HEK293 (cell line): ENCODE results near the gene PLCL1.

Source experiments
- CTCF ChIA-PET: fragments of 350-600 bp; formaldehyde crosslinking; extraction: SDS; loops from one replicate; lab custom pipeline; 2021; ENCODE audit warnings: antibody characterized with exemption; lab: Yijun Ruan, JAX
- POLR2A ChIA-PET: fragments of 300-600 bp; formaldehyde crosslinking; extraction: SDS; loops from one replicate; lab custom pipeline; 2020; ENCODE audit warnings: antibody characterized with exemption, inconsistent platforms; lab: Yijun Ruan, JAX
- H3K27ac ChIP-seq: fragments of 200-500 bp; sonication (Bioruptor generic); 2 replicates; pipeline ENCODE4 v1.5.1; 2014; ENCODE audit warnings: low read depth, low read length, control low read depth, inconsistent platforms; ENCODE audit errors: extremely low read depth
- H3K36me3 ChIP-seq, 2 experiments: fragments of 200-500 bp in 1 of 2; sonication (Bioruptor generic) in 1 of 2; 1 replicate in 1 of 2; 2 replicates in 1 of 2; pipeline ENCODE4 v1.5.1; 2014 to 2017; ENCODE audit warnings: inconsistent platforms in 2 of 2, low read length in 2 of 2; ENCODE audit not compliant: control insufficient read depth in 2 of 2, insufficient read depth in 1 of 2
- H3K4me1 ChIP-seq: fragments of 200-500 bp; sonication (Bioruptor generic); 2 replicates; pipeline ENCODE4 v1.5.1; 2014; ENCODE audit warnings: mild to moderate bottlenecking, low read length, inconsistent platforms; ENCODE audit not compliant: control insufficient read depth, insufficient read depth
- H3K4me3 ChIP-seq: 2 replicates; pipeline ENCODE4 v1.5.1; 2011; ENCODE audit warnings: low read depth, mild to moderate bottlenecking, control low read depth, low read length, moderate library complexity
- H3K9me3 ChIP-seq: fragments of 200-500 bp; sonication (Bioruptor generic); 2 replicates; pipeline ENCODE4 v1.5.1; 2014; ENCODE audit warnings: low read depth, low read length, inconsistent platforms; ENCODE audit not compliant: control insufficient read depth, insufficient read depth
- BCL11B ChIP-seq: fragments of 450-650 bp; formaldehyde crosslinking; IDR thresholded peaks from 2 replicates; pipeline ENCODE4 v1.5.1; 2016; ENCODE audit warnings: low read depth, missing biosample characterization, missing genetic modification characterization
- BCL6B ChIP-seq: fragments of 450-650 bp; formaldehyde crosslinking; IDR thresholded peaks from 2 replicates; pipeline ENCODE4 v1.5.1; 2017; ENCODE audit warnings: missing biosample characterization, missing genetic modification characterization
- HOXC10 ChIP-seq: sonication (generic); formaldehyde crosslinking; IDR thresholded peaks from 2 replicates; pipeline ENCODE4 v1.8.1; 2023; ENCODE audit warnings: mild to moderate bottlenecking, missing genetic modification reagents
- HOXD13 ChIP-seq: sonication (generic); formaldehyde crosslinking; IDR thresholded peaks from 2 replicates; pipeline ENCODE4 v1.8.0; 2022; ENCODE audit warnings: missing genetic modification reagents, borderline replicate concordance
- OVOL3 ChIP-seq: fragments of 450-650 bp; formaldehyde crosslinking; IDR thresholded peaks from 2 replicates; pipeline ENCODE4 v1.5.1; 2016; ENCODE audit warnings: missing biosample characterization, missing genetic modification characterization
- REST ChIP-seq: fragments of 450-650 bp; formaldehyde crosslinking; IDR thresholded peaks from 2 replicates; pipeline ENCODE4 v1.5.1; 2016; ENCODE audit warnings: missing biosample characterization, missing genetic modification characterization
- SALL2 ChIP-seq: fragments of 450-650 bp; formaldehyde crosslinking; IDR thresholded peaks from 2 replicates; pipeline ENCODE4 v1.5.0; 2017; ENCODE audit warnings: missing biosample characterization, mild to moderate bottlenecking, missing genetic modification characterization, borderline replicate concordance
- SP2 ChIP-seq: fragments of 450-650 bp; formaldehyde crosslinking; IDR thresholded peaks from 2 replicates; pipeline ENCODE4 v1.5.1; 2016; ENCODE audit warnings: missing biosample characterization, missing genetic modification characterization
- TCF7L2 ChIP-seq: IDR thresholded peaks from 2 replicates; pipeline ENCODE4 v1.6.1; 2011; ENCODE audit warnings: low read depth, mild to moderate bottlenecking, inconsistent platforms, low read length, moderate library complexity, borderline replicate concordance
- YY2 ChIP-seq: fragments of 450-650 bp; formaldehyde crosslinking; IDR thresholded peaks from 2 replicates; pipeline ENCODE4 v1.5.1; 2016; ENCODE audit warnings: missing biosample characterization, missing genetic modification characterization
- ZBTB1 ChIP-seq: fragments of 450-650 bp; formaldehyde crosslinking; IDR thresholded peaks from 2 replicates; pipeline ENCODE4 v1.5.1; 2016; ENCODE audit warnings: missing biosample characterization, missing genetic modification characterization
- ZBTB17 ChIP-seq: fragments of 450-650 bp; formaldehyde crosslinking; IDR thresholded peaks from 2 replicates; pipeline ENCODE4 v1.5.1; 2016; ENCODE audit warnings: missing biosample characterization, missing genetic modification characterization
- ZBTB7A ChIP-seq: fragments of 450-650 bp; formaldehyde crosslinking; IDR thresholded peaks from 2 replicates; pipeline ENCODE4 v1.5.1; 2016; ENCODE audit warnings: low read depth, missing biosample characterization, missing genetic modification characterization
- ZNF133 ChIP-seq: fragments of 450-650 bp; formaldehyde crosslinking; IDR thresholded peaks from 2 replicates; pipeline ENCODE4 v1.5.1; 2016; ENCODE audit warnings: missing biosample characterization, missing genetic modification characterization
- ZNF211 ChIP-seq: fragments of 450-650 bp; formaldehyde crosslinking; IDR thresholded peaks from 2 replicates; pipeline ENCODE4 v1.5.1; 2016; ENCODE audit warnings: low read depth, missing biosample characterization, missing genetic modification characterization
- ZNF239 ChIP-seq: fragments of 450-650 bp; formaldehyde crosslinking; IDR thresholded peaks from 2 replicates; pipeline ENCODE4 v1.5.1; 2016; ENCODE audit warnings: missing biosample characterization, missing genetic modification characterization
- ZNF248 ChIP-seq: fragments of 450-650 bp; formaldehyde crosslinking; IDR thresholded peaks from 2 replicates; pipeline ENCODE4 v1.5.1; 2017; ENCODE audit warnings: missing biosample characterization, missing genetic modification characterization
- ZNF266 ChIP-seq: fragments of 450-650 bp; formaldehyde crosslinking; IDR thresholded peaks from 2 replicates; pipeline ENCODE4 v1.5.1; 2016; ENCODE audit warnings: missing biosample characterization, missing genetic modification characterization, low read depth
- ZNF302 ChIP-seq: fragments of 450-650 bp; formaldehyde crosslinking; IDR thresholded peaks from 2 replicates; pipeline ENCODE4 v1.5.1; 2016; ENCODE audit warnings: missing biosample characterization, missing genetic modification characterization, low read depth
- ZNF362 ChIP-seq: fragments of 450-650 bp; formaldehyde crosslinking; IDR thresholded peaks from 2 replicates; pipeline ENCODE4 v1.5.1; 2016; ENCODE audit warnings: missing biosample characterization, missing genetic modification characterization
- ZNF404 ChIP-seq: fragments of 450-650 bp; formaldehyde crosslinking; IDR thresholded peaks from 2 replicates; pipeline ENCODE4 v1.5.1; 2017; ENCODE audit warnings: missing biosample characterization, missing genetic modification characterization
- ZNF501 ChIP-seq: fragments of 450-650 bp; formaldehyde crosslinking; IDR thresholded peaks from 2 replicates; pipeline ENCODE4 v1.5.1; 2016; ENCODE audit warnings: missing biosample characterization, missing genetic modification characterization
- ZNF623 ChIP-seq: fragments of 450-650 bp; formaldehyde crosslinking; IDR thresholded peaks from 2 replicates; pipeline ENCODE4 v1.5.1; 2016; ENCODE audit warnings: missing biosample characterization, missing genetic modification characterization
- ZNF658 ChIP-seq: fragments of 450-650 bp; formaldehyde crosslinking; IDR thresholded peaks from 2 replicates; pipeline ENCODE4; 2016; ENCODE audit warnings: missing biosample characterization, missing genetic modification characterization
- ZNF670 ChIP-seq: fragments of 450-650 bp; formaldehyde crosslinking; IDR thresholded peaks from 2 replicates; pipeline ENCODE4 v1.5.1; 2016; ENCODE audit warnings: missing biosample characterization, missing genetic modification characterization, low read depth
- ZNF692 ChIP-seq: fragments of 450-650 bp; formaldehyde crosslinking; IDR thresholded peaks from 2 replicates; pipeline ENCODE4 v1.5.1; 2016; ENCODE audit warnings: missing biosample characterization, missing genetic modification characterization
- ZNF747 ChIP-seq: fragments of 450-650 bp; formaldehyde crosslinking; IDR thresholded peaks from 2 replicates; pipeline ENCODE4 v1.5.1; 2016; ENCODE audit warnings: missing biosample characterization, missing genetic modification characterization
- ZNF776 ChIP-seq: fragments of 450-650 bp; formaldehyde crosslinking; IDR thresholded peaks from 2 replicates; pipeline ENCODE4 v1.5.0; 2017; ENCODE audit warnings: missing biosample characterization, missing genetic modification characterization, borderline replicate concordance
- ZXDB ChIP-seq: fragments of 450-650 bp; formaldehyde crosslinking; IDR thresholded peaks from 2 replicates; pipeline ENCODE4 v1.5.1; 2016; ENCODE audit warnings: missing biosample characterization, missing genetic modification characterization

PLCL1 gene

GRCh38 chr2:197846128-197846527, 41.7 kb downstream of the PLCL1 start:
- ChIA-PET POLR2A (no interaction called here), CTCF (interaction anchor here (0.6 to 1.3 kb wide), 3 partner anchors 33 to 1637 kb away, joined by 3 to 4 read pairs (median 3); no protein-coding TSS in a partner anchor)
- no peaks in the 10 kb centered on the region for H3K36me3 ChIP-seq
- H3K27ac ChIP-seq, result no peak overlapping the region
- TF ChIP-seq ZNF266 (tag by site-specific recombination) (no peak), ZNF239 (tag by site-specific recombination) (no peak), TCF7L2 (no peak), ZXDB (tag by site-specific recombination) (no peak), ZNF747 (tag by site-specific recombination) (no peak), YY2 (tag by site-specific recombination) (no peak), HOXC10 (CRISPR knock-in tag) (no peak), SP2 (tag by site-specific recombination) (no peak), BCL6B (no peak), ZBTB7A (tag by site-specific recombination) (no peak), ZNF623 (no peak), ZNF670 (tag by site-specific recombination) (no peak), ZBTB1 (no peak), ZNF501 (tag by site-specific recombination) (no peak), ZNF404 (tag by site-specific recombination) (no peak), BCL11B (tag by site-specific recombination) (no peak), REST (tag by site-specific recombination) (no peak), OVOL3 (tag by site-specific recombination) (no peak), ZNF248 (tag by site-specific recombination) (no peak)
- no peaks in the 10 kb centered on the region for H3K9me3 ChIP-seq
- no peaks in the 10 kb centered on the region for H3K4me1 ChIP-seq
- no peak overlapping the region for H3K4me3 ChIP-seq

GRCh38 chr2:197846777-197847176, 42.4 kb downstream of the PLCL1 start:
- ChIA-PET POLR2A (no interaction called here), CTCF (interaction anchor here (0.6 to 2.2 kb wide), 4 partner anchors 34 to 1636 kb away, joined by 3 to 6 read pairs (median 4); no protein-coding TSS in a partner anchor)
- H3K36me3 ChIP-seq, result no peaks in the 10 kb centered on the region
- no peak overlapping the region for H3K27ac ChIP-seq
- no peak overlapping the region for H3K4me3 ChIP-seq
- H3K4me1 ChIP-seq, result no peaks in the 10 kb centered on the region
- H3K9me3 ChIP-seq, result no peaks in the 10 kb centered on the region
- TF ChIP-seq ZBTB17 (tag by site-specific recombination), result no peak
- TF ChIP-seq ZNF692, result no peak
- TF ChIP-seq ZNF658 (tag by site-specific recombination), result no peak
- TF ChIP-seq HOXD13 (CRISPR knock-in tag), result no peak
- no peak for TF ChIP-seq ZNF211
- TF ChIP-seq ZNF133, result no peak
- no peak for TF ChIP-seq ZNF776
- TF ChIP-seq ZNF302 (tag by site-specific recombination), result no peak
- TF ChIP-seq SALL2 (tag by site-specific recombination), result no peak
- TF ChIP-seq ZNF362, result no peak
